ENCODE measurements around the gene SMIM15.

The SMIM15 gene

GRCh38 chr5:61183538-61183937 is 21.3 kb upstream of the SMIM15 start:
- H3K27ac ChIP-seq (ENCODE audit: poor library complexity, severe bottlenecking): no peak overlapping the region
- TF ChIP-seq CTCF (IDR thresholded peaks at IDR 0.05; ENCODE audit: poor library complexity, severe bottlenecking): no peak
- no peaks in the 10 kb centered on the region for H3K27me3 ChIP-seq (ENCODE audit: insufficient read depth, poor library complexity, severe bottlenecking)
- DNase-seq (ENCODE audit: low spot score) (no peak), ATAC-seq (ENCODE audit: low read depth) (no peak)
- no peaks in the 10 kb centered on the region for H3K4me1 ChIP-seq (ENCODE audit: insufficient read depth, poor library complexity, severe bottlenecking)
- no peaks in the 10 kb centered on the region for H3K9me3 ChIP-seq (ENCODE audit: severe bottlenecking)
- H3K4me3 ChIP-seq (ENCODE audit: severe bottlenecking): no peak overlapping the region
- H3K36me3 ChIP-seq (ENCODE audit: low read depth): no peaks in the 10 kb centered on the region

- ATAC-seq (ENCODE audit: low read depth): no peak; the same call in 2 of the 3 replicates
- H3K4me3 ChIP-seq (ENCODE audit: severe bottlenecking): no peak overlapping the region
- H3K9me3 ChIP-seq (ENCODE audit: severe bottlenecking): no peaks in the 10 kb centered on the region
- no peak overlapping the region for H3K27ac ChIP-seq (ENCODE audit: poor library complexity, severe bottlenecking)
- no peaks in the 10 kb centered on the region for H3K4me1 ChIP-seq (ENCODE audit: insufficient read depth, poor library complexity, severe bottlenecking)
- H3K36me3 ChIP-seq (ENCODE audit: low read depth): no peaks in the 10 kb centered on the region
- H3K27me3 ChIP-seq (ENCODE audit: insufficient read depth, poor library complexity, severe bottlenecking): no peaks in the 10 kb centered on the region
- no peak for TF ChIP-seq CTCF (IDR thresholded peaks at IDR 0.05; ENCODE audit: poor library complexity, severe bottlenecking)
- no peak for DNase-seq (ENCODE audit: low spot score)
Measured at GRCh38 chr5:61182449-61182848, 20.2 kb upstream of the SMIM15 start.

- H3K36me3 ChIP-seq (ENCODE audit: low read depth): no peaks in the 10 kb centered on the region
- H3K27me3 ChIP-seq (ENCODE audit: insufficient read depth, poor library complexity, severe bottlenecking): no peaks in the 10 kb centered on the region
- H3K4me1 ChIP-seq (ENCODE audit: insufficient read depth, poor library complexity, severe bottlenecking): no peaks in the 10 kb centered on the region
- peak overlapping the region; percentile 13 for H3K4me3 ChIP-seq (ENCODE audit: severe bottlenecking)
- DNase-seq (ENCODE audit: low spot score) (no peak), ATAC-seq (ENCODE audit: low read depth) (peak; percentile 38; the same call in 1 of the 3 replicates)
- no peak for TF ChIP-seq CTCF (IDR thresholded peaks at IDR 0.05; ENCODE audit: poor library complexity, severe bottlenecking)
- no peaks in the 10 kb centered on the region for H3K9me3 ChIP-seq (ENCODE audit: severe bottlenecking)
- H3K27ac ChIP-seq (ENCODE audit: poor library complexity, severe bottlenecking): no peak overlapping the region
Measured at GRCh38 chr5:61180886-61181285, 18.6 kb upstream of the SMIM15 start.

GRCh38 chr5:61178702-61179101 is 16.4 kb upstream of the SMIM15 start:
- no peaks in the 10 kb centered on the region for H3K4me1 ChIP-seq (ENCODE audit: insufficient read depth, poor library complexity, severe bottlenecking)
- no peak overlapping the region for H3K4me3 ChIP-seq (ENCODE audit: severe bottlenecking)
- H3K36me3 ChIP-seq (ENCODE audit: low read depth): no peaks in the 10 kb centered on the region
- ATAC-seq (ENCODE audit: low read depth): no peak
- H3K9me3 ChIP-seq (ENCODE audit: severe bottlenecking): no peaks in the 10 kb centered on the region
- DNase-seq (ENCODE audit: low spot score): no peak
- H3K27me3 ChIP-seq (ENCODE audit: insufficient read depth, poor library complexity, severe bottlenecking): no peaks in the 10 kb centered on the region
- H3K27ac ChIP-seq (ENCODE audit: poor library complexity, severe bottlenecking): no peak overlapping the region
- TF ChIP-seq CTCF (IDR thresholded peaks at IDR 0.05; ENCODE audit: poor library complexity, severe bottlenecking): no peak

- no peak for ATAC-seq (ENCODE audit: low read depth)
- H3K27me3 ChIP-seq (ENCODE audit: insufficient read depth, poor library complexity, severe bottlenecking): no peaks in the 10 kb centered on the region
- no peaks in the 10 kb centered on the region for H3K4me1 ChIP-seq (ENCODE audit: insufficient read depth, poor library complexity, severe bottlenecking)
- no peaks in the 10 kb centered on the region for H3K9me3 ChIP-seq (ENCODE audit: severe bottlenecking)
- H3K27ac ChIP-seq (ENCODE audit: poor library complexity, severe bottlenecking): no peak overlapping the region
- H3K4me3 ChIP-seq (ENCODE audit: severe bottlenecking): no peak overlapping the region
- no peaks in the 10 kb centered on the region for H3K36me3 ChIP-seq (ENCODE audit: low read depth)
- DNase-seq (ENCODE audit: low spot score): no peak
- no peak for TF ChIP-seq CTCF (IDR thresholded peaks at IDR 0.05; ENCODE audit: poor library complexity, severe bottlenecking)
Measured at GRCh38 chr5:61177716-61178115, 15.4 kb upstream of the SMIM15 start.
